ENCODE data around the gene CORO6. TPM values are rescaled to one million over a fixed set of nuclear protein-coding genes. Genes with fewer than 3 reads are reported as not detected.
A peak's percentile ranks its signal among the peaks of the same experiment; 100 is the strongest.

The CORO6 gene
- total RNA-seq, 2 experiments from 2014 or later, result 13.9 to 14.2 TPM

DNA sequence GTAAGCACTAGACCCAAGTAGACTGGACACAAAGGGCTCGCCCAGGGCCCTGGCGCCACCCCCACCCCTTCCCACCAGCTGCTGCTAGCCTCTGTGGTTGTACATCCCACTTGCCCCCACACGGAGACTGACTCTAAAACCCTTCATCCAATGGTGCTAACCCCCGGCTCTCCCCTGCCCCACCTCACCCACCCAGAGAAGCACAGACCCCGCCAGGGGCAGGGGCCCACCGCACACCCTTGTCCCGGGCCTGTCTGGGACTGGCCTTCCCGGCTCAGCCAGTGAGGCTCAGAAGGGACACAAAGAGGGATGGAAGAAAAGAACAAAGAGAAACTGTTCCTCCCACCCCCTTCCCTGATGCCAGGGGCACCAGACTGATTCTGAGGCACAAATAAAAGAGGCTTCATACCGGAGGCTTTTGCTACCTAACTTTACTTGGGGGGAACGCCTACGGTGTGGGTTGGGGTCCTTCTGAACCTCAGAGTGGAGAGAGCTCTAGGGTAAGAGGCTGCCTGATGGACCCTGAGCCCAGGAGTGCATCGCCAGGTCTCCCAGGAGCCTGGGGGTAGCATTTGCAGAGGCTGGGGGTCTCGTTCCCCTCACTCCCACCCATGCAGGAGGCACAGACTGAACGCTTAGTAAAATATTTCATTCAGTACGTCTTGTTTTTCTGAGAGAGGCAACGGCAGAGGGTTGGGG lies 8.2 kb downstream of the CORO6 start:
- H3K36me3 Mint-ChIP-seq (ENCODE audit: low read depth), result peaks cover 2% of the 10 kb centered on the region
- CTCF ChIA-PET, result interaction anchor here (0.5 to 4.3 kb wide), 7 partner anchors 9 to 244 kb away, joined by 3 to 93 read pairs (median 6); partner anchors contain the start of genes ABHD15, ANKRD13B and TP53I13
- intact Hi-C loops (cut with DNase I, micrococcal nuclease), result loop anchor here (1.0 to 10.0 kb wide), 6 partner anchors 10 to 890 kb away; partner anchors contain the start of genes GIT1 (in 2 of the 2), NEK8 (in 1 of the 2), PHF12 (in 1 of the 2) and TAOK1 (in 1 of the 2)

DNA sequence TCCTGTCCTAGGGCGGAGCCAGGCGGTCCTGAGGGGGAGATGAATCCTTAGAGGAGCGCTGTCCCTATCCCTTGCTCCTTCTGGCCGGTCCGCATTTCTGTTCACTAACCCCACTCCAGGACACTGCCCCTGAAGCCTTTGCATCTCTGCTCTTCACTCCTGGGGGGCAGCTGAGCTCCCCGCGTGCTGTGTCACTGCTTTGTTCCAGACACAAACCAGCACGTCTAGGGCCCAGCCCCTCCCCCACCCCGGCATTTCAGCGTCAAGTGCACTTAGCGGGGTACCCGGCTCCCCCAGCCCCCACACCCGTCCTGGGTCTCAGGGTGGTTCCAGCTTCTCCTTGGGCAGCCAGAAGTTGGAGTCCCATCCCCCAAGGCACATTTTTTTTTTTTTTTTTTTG lies 8.9 kb downstream of the CORO6 start:
- Mint-ChIP-seq H3K27me3 (peaks cover 2% of the 10 kb centered on the region), H3K27ac (no peak overlapping the region), H3K4me1 (peaks cover 41% of the 10 kb centered on the region), H3K9me3 (ENCODE audit: low read depth) (no peaks in the 10 kb centered on the region), H3K36me3 (ENCODE audit: low read depth) (peaks cover 2% of the 10 kb centered on the region), H3K4me3 (peak overlapping the region; percentile 40)
- ChIA-PET POLR2A (interaction anchor here (0.9 to 1.3 kb wide), 2 partner anchors 22 to 147 kb away, joined by 3 read pairs; no protein-coding TSS in a partner anchor), CTCF (interaction anchor here (0.5 to 3.8 kb wide), 16 partner anchors 10 to 244 kb away, joined by 3 to 26 read pairs (median 4); partner anchors contain the start of gene ANKRD13B)
- intact Hi-C loops (cut with DNase I, micrococcal nuclease), result loop anchor here (1.0 to 10.0 kb wide), 3 partner anchors 34 to 889 kb away; partner anchors contain the start of genes NEK8 (in 1 of the 2), TLCD1 (in 1 of the 2) and TP53I13 (in 1 of the 2)
- no peak for ATAC-seq
- DNase-seq, result peak; percentile 39

More for the DNA sequence above, 8.2 kb downstream of the CORO6 start:
- H3K4me1 Mint-ChIP-seq, result peaks cover 41% of the 10 kb centered on the region
- DNase-seq, result no peak
- H3K9me3 Mint-ChIP-seq (ENCODE audit: low read depth), result no peaks in the 10 kb centered on the region
- H3K27me3 Mint-ChIP-seq, result peaks cover 2% of the 10 kb centered on the region
- POLR2A ChIA-PET, result interaction anchor here (0.9 to 1.3 kb wide), 2 partner anchors 18 to 22 kb away, joined by 3 to 4 read pairs; no protein-coding TSS in a partner anchor
- no peak for ATAC-seq
- no peak overlapping the region for H3K27ac Mint-ChIP-seq
- peak overlapping the region; percentile 75 for H3K4me3 Mint-ChIP-seq

DNA sequence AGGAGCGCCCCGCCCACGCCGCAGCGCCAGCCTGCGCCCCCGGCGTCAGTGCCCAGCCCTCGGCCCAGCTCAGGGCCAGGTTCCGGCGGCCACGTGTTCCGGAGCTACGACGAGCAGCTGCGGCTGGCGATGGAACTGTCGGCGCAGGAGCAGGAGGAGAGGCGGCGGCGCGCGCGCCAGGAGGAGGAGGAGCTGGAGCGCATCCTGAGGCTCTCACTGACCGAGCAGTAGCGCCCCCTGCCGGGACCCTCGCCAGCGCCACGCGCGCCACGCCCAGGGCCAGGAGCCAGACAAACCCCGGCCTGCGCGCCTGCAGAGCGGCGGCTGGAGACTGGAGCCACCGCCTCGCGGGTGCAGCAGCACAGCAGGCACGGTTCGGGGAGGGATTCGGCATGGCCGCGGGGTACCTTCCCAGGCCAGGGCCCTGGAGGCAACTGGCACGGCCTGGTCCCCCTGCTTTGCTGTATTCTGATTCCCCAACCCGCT lies 9.3 kb downstream of the CORO6 start:
- H3K27me3 Mint-ChIP-seq, result peaks cover 2% of the 10 kb centered on the region
- peak; percentile 48 for ATAC-seq
- H3K4me1 Mint-ChIP-seq, result peaks cover 40% of the 10 kb centered on the region
- CTCF ChIA-PET, result interaction anchor here (0.6 to 3.8 kb wide), 19 partner anchors 11 to 269 kb away, joined by 3 to 26 read pairs (median 4); partner anchors contain the start of gene ANKRD13B
- H3K4me3 Mint-ChIP-seq, result peak overlapping the region; percentile 40
- intact Hi-C loops (cut with DNase I, micrococcal nuclease), result loop anchor here (1.0 to 10.0 kb wide), 3 partner anchors 33 to 889 kb away; partner anchors contain the start of genes NEK8 (in 1 of the 2), TLCD1 (in 1 of the 2) and TP53I13 (in 1 of the 2)
- H3K9me3 Mint-ChIP-seq (ENCODE audit: low read depth), result no peaks in the 10 kb centered on the region
- DNase-seq, result peak; percentile 98
- POLR2A ChIA-PET, result interaction anchor here (0.9 to 1.3 kb wide), 2 partner anchors 21 to 148 kb away, joined by 3 read pairs; no protein-coding TSS in a partner anchor
- H3K27ac Mint-ChIP-seq, result no peak overlapping the region
- H3K36me3 Mint-ChIP-seq (ENCODE audit: low read depth), result peaks cover 2% of the 10 kb centered on the region

DNA sequence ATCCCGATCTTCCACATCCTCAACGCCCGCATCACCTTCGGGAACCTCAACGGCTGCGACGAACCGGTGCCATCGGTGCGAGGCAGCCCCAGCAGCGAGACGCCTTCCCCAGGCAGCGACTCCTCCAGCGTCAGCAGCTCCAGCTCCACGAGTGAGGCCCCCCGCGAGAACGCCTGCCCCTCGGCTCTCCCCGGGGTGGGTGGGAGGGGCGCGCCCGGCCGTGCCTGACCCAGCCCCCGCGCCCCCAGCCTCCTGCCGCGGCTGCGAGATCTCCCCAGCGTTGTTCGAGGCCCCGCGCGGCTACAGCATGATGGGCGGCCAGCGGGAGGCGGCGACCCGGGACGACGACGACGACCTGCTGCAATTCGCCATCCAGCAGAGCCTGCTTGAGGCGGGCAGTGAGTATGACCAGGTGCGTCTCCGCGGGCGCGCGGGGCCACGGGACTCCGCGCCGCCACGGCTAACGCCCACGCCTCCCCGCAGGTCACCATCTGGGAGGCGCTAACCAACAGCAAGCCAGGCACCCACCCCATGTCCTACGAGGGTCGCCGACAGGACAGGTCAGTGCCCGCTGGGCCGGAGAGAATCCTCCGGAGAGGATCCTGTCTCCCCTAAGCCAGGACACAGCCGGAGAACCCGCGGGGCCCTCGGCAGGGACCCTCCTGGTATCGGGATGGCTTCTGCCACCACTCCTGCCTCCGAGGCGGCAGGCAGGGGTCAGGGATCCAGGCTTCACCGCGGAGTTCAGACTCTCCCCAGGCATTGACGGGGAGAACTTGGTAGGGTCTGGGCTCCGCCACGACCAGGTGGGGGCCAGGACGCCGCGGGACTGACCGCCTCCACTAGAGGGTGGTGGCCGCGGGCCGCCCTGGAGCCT lies 10.1 kb downstream of the CORO6 start:
- Mint-ChIP-seq H3K36me3 (ENCODE audit: low read depth) (peaks cover 2% of the 10 kb centered on the region), H3K27me3 (peaks cover 2% of the 10 kb centered on the region), H3K4me1 (peaks cover 38% of the 10 kb centered on the region), H3K27ac (no peak overlapping the region), H3K9me3 (ENCODE audit: low read depth) (no peaks in the 10 kb centered on the region), H3K4me3 (no peak overlapping the region)
- CTCF ChIA-PET, result interaction anchor here (0.6 to 3.8 kb wide), 19 partner anchors 12 to 467 kb away, joined by 3 to 26 read pairs (median 4); partner anchors contain the start of gene ANKRD13B
- ATAC-seq (no peak), DNase-seq (no peak)
- intact Hi-C loops (cut with DNase I, micrococcal nuclease), result loop anchor here (1.0 to 10.0 kb wide), 3 partner anchors 32 to 888 kb away; partner anchors contain the start of genes NEK8 (in 1 of the 2), TLCD1 (in 1 of the 2) and TP53I13 (in 1 of the 2)
- POLR2A ChIA-PET, result interaction anchor here (0.9 to 1.3 kb wide), 2 partner anchors 20 to 149 kb away, joined by 3 read pairs; no protein-coding TSS in a partner anchor

DNA sequence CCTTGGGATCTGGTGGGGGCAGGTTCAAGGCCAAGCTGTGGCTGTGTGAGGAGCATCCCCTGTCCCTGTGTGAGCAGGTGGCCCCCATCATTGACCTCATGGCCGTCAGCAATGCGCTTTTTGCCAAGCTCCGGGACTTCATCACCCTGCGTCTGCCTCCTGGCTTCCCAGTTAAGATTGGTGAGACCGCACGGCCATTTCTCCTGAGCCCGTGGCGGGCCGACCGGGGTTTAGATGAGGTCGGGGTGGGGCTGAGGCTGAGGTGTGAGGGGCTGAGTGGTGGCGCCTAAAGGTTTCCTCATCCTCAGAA lies 10.7 kb downstream of the CORO6 start:
- H3K4me1 Mint-ChIP-seq, result peaks cover 32% of the 10 kb centered on the region
- H3K27ac Mint-ChIP-seq, result no peak overlapping the region
- no peaks in the 10 kb centered on the region for H3K9me3 Mint-ChIP-seq (ENCODE audit: low read depth)
- POLR2A ChIA-PET, result no interaction called here
- intact Hi-C loops (cut with DNase I, micrococcal nuclease), result loop anchor here in 1 of 2 experiments (10.0 kb wide), 1 partner anchor 887 kb away; the partner anchor contains the start of genes NEK8 and TLCD1
- CTCF ChIA-PET, result interaction anchor here (0.6 to 3.8 kb wide), 2 partner anchors 20 to 466 kb away, joined by 3 to 26 read pairs; partner anchors contain the start of gene ANKRD13B
- no peak overlapping the region for H3K4me3 Mint-ChIP-seq
- DNase-seq (no peak), ATAC-seq (no peak)
- H3K27me3 Mint-ChIP-seq, result peaks cover 2% of the 10 kb centered on the region
- H3K36me3 Mint-ChIP-seq (ENCODE audit: low read depth), result peaks cover 2% of the 10 kb centered on the region

DNA sequence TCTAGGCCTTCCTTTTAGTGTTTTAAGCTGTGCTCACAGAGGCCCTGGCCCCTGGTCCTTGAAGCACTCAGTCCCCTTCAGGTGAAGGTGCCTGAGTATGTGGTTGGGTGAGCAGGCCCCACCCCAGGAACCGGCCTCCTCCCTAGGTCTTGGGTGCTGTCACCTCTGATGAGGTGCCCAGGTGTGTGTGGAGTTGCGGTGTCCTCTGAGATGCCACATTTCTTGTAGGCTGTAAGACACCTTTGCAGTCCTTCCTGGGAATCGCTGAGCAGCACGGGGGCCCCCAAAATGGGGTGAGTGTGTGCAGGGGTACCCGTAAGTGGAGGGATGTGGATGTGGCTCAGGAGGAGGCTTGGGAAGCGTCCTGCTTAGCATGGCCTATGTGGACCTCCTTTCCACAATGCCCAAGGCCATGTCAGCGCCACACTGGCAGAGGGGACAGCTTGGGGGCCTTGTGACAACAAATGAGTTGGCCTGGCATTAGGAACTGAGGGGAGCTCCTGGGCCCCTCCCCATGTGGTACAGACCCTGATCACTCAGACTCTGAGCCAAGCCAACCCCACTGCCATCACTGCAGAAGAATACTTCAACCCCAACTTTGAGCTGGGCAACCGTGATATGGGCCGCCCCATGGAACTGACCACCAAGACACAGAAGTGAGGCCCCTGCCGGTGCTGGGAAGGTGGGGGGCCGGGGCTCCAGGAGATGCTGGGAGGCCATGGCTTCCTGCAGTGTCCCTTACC lies 11.2 kb downstream of the CORO6 start:
- CTCF ChIA-PET, result interaction anchor here (0.6 to 3.8 kb wide), 3 partner anchors 11 to 466 kb away, joined by 3 to 26 read pairs (median 7); partner anchors contain the start of gene ANKRD13B
- POLR2A ChIA-PET, result no interaction called here
- peaks cover 2% of the 10 kb centered on the region for H3K27me3 Mint-ChIP-seq
- H3K4me3 Mint-ChIP-seq, result no peak overlapping the region
- peaks cover 2% of the 10 kb centered on the region for H3K36me3 Mint-ChIP-seq (ENCODE audit: low read depth)
- no peak for DNase-seq
- intact Hi-C loops (cut with DNase I, micrococcal nuclease), result loop anchor here in 1 of 2 experiments (10.0 kb wide), 1 partner anchor 887 kb away; the partner anchor contains the start of genes NEK8 and TLCD1
- peaks cover 27% of the 10 kb centered on the region for H3K4me1 Mint-ChIP-seq
- no peak overlapping the region for H3K27ac Mint-ChIP-seq
- no peaks in the 10 kb centered on the region for H3K9me3 Mint-ChIP-seq (ENCODE audit: low read depth)
- no peak for ATAC-seq

DNA sequence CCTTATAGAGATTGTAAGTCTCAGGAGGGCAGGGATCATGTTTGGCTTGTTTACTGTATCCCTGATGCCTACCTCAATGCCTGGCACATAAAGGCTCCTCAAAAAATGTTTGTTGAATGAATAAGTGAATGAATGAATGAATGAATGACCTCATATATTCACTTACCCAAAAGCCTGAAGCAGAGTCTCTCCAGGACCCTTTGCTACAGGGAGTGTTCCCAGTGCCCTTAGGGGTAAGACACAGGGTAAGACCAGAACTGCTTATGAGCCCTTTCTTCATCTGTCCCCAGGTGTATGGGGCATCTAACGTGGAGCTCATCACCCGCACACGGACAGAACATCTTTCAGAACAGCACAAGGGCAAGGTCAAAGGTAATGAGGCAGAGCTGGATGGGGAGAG lies 12.3 kb downstream of the CORO6 start:
- Mint-ChIP-seq H3K4me1 (peaks cover 18% of the 10 kb centered on the region), H3K27ac (no peak overlapping the region), H3K4me3 (no peak overlapping the region), H3K9me3 (ENCODE audit: low read depth) (no peaks in the 10 kb centered on the region), H3K27me3 (no peaks in the 10 kb centered on the region), H3K36me3 (ENCODE audit: low read depth) (peaks cover 2% of the 10 kb centered on the region)
- intact Hi-C loops (cut with DNase I, micrococcal nuclease), result loop anchor here in 1 of 2 experiments (10.0 kb wide), 1 partner anchor 886 kb away; the partner anchor contains the start of genes NEK8 and TLCD1
- ChIA-PET POLR2A (no interaction called here), CTCF (interaction anchor here (0.9 to 3.8 kb wide), 2 partner anchors 19 to 43 kb away, joined by 4 to 26 read pairs; partner anchors contain the start of genes ANKRD13B and TP53I13)
- ATAC-seq, result no peak
- no peak for DNase-seq

DNA sequence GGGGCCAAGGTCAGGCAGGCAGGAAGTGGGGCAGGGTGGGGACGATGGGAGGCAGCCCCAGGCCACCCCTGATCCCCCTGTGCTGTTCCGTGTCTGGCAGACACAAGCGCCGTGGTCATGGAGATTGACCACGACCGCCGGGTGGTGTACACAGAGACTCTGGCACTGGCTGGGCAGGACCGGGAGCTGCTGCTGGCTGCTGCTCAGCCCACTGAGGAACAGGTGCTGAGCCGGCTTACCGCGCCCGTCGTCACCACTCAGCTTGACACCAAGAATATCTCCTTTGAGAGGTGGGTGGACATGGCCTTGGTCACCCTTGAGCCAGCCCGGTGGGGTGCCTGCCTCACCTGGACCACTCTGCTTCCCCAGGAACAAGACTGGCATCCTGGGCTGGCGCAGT lies 13.7 kb downstream of the CORO6 start:
- intact Hi-C loops (cut with DNase I, micrococcal nuclease), result no loop called here
- H3K36me3 Mint-ChIP-seq (ENCODE audit: low read depth), result peaks cover 2% of the 10 kb centered on the region
- ATAC-seq (no peak), DNase-seq (no peak)
- H3K9me3 Mint-ChIP-seq (ENCODE audit: low read depth), result no peaks in the 10 kb centered on the region
- no peak overlapping the region for H3K27ac Mint-ChIP-seq
- POLR2A ChIA-PET, result no interaction called here
- H3K4me3 Mint-ChIP-seq, result no peak overlapping the region
- H3K27me3 Mint-ChIP-seq, result no peaks in the 10 kb centered on the region
- CTCF ChIA-PET, result interaction anchor here (0.6 to 2.9 kb wide), 5 partner anchors 9 to 482 kb away, joined by 3 to 13 read pairs (median 3); partner anchors contain the start of gene ANKRD13B
- peaks cover 4% of the 10 kb centered on the region for H3K4me1 Mint-ChIP-seq

DNA sequence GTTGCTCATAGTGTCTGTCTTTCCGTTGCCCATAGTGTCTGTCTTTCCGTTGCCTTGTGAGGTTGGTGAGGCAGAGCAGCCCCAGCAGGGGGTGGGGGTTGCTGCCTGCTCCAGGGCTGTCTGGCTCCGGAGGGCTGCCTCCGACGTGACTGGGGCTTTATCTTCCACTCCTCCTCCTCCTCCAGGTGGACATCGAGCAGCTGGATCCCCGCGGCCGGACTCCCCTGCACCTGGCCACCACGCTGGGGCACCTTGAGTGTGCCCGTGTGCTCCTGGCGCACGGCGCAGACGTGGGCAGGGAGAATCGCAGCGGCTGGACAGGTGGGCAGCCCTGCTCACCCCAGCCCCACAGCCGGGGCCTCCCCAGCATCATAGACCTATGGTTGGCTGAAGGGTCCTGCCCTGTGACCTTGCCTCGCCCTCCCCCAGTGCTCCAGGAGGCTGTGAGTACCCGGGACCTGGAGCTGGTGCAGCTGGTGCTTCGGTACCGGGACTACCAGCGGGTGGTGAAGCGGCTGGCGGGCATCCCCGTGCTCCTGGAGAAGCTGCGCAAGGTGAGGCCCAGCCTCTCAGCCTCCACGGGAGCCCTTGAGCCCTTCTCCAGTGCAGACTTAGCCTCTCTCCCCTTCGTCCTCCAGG lies 15.0 kb downstream of the CORO6 start:
- CTCF ChIA-PET, result interaction anchor here (0.6 to 2.9 kb wide), 5 partner anchors 10 to 306 kb away, joined by 3 to 13 read pairs (median 5); partner anchors contain the start of gene ANKRD13B
- Mint-ChIP-seq H3K36me3 (ENCODE audit: low read depth) (no peaks in the 10 kb centered on the region), H3K9me3 (ENCODE audit: low read depth) (no peaks in the 10 kb centered on the region), H3K4me1 (no peaks in the 10 kb centered on the region), H3K4me3 (no peak overlapping the region), H3K27me3 (no peaks in the 10 kb centered on the region), H3K27ac (no peak overlapping the region)
- intact Hi-C loops (cut with DNase I, micrococcal nuclease), result no loop called here
- DNase-seq (no peak), ATAC-seq (no peak)
- POLR2A ChIA-PET, result interaction anchor here (0.6 kb wide), 1 partner anchor 208 kb away, joined by 3 read pairs; no protein-coding TSS in a partner anchor

All from activated CD4-positive, alpha-beta T cell treated with anti-CD3 and anti-CD28 coated beads for 36 hours (primary cell).